Endothelial cell of umbilical vein (primary cell): ENCODE data around the gene RAPGEF4. TPM values are rescaled to one million over a fixed set of nuclear protein-coding genes. Genes with fewer than 3 reads are reported as not detected.

Source experiments
- BruUV-seq: library from RNA; stranded (reverse); fragments of 400-500 nt; replicated peaks from 2 replicates; lab custom pipeline; 2021; lab: Mats Ljungman, UMichigan
- CTCF ChIA-PET: fragments of 300-600, 350-600 bp; sonication (Branson Sonifier 250); formaldehyde crosslinking; loops from one replicate; lab custom pipeline; 2021; ENCODE audit warnings: antibody characterized with exemption, inconsistent platforms; lab: Charles Lee
- POLR2A ChIA-PET: fragments of 300-600, 350-600 bp; sonication (Branson Sonifier 250); formaldehyde crosslinking; loops from one replicate; lab custom pipeline; 2021; ENCODE audit warnings: antibody characterized with exemption, inconsistent platforms; lab: Charles Lee
- DNase-seq: peaks from one replicate; pipeline ENCODE4 v3.0.0-alpha.2; 2011; ENCODE audit warnings: low read depth, low spot score
- FAIRE-seq: peaks from 2 replicates; lab custom pipeline; 2011; peaks lifted over from hg19 to GRCh38; lab: Jason Lieb, UNC
- H2AFZ ChIP-seq: 2 replicates; pipeline ENCODE4 v1.6.0; 2012; ENCODE audit warnings: low read depth, low read length, control low read depth, inconsistent platforms
- H3K27ac ChIP-seq: 2 replicates; pipeline ENCODE4 v1.5.1; 2011; ENCODE audit warnings: low read depth, mild to moderate bottlenecking, control low read depth, low read length, moderate library complexity; ENCODE audit not compliant: insufficient read depth
- H3K27me3 ChIP-seq, 2 experiments: 2 replicates each; pipeline versions ENCODE4 v1.6.0 to v1.6.1; 2011; ENCODE audit warnings: low read length in 2 of 2, mixed read lengths in 1 of 2; ENCODE audit not compliant: control insufficient read depth in 2 of 2, insufficient read depth in 2 of 2
- H3K36me3 ChIP-seq, 2 experiments: 2 replicates in 1 of 2; 3 replicates in 1 of 2; pipeline ENCODE4 v1.5.1; 2011; ENCODE audit warnings: low read length in 2 of 2, mild to moderate bottlenecking in 1 of 2, moderate library complexity in 1 of 2; ENCODE audit not compliant: control insufficient read depth in 2 of 2, insufficient read depth in 2 of 2; ENCODE audit errors: extremely low read depth in 1 of 2
- H3K4me1 ChIP-seq: 3 replicates; pipeline ENCODE4 v1.5.1; 2011; ENCODE audit warnings: mild to moderate bottlenecking, low read length; ENCODE audit not compliant: control insufficient read depth, insufficient read depth; ENCODE audit errors: extremely low read depth
- H3K4me2 ChIP-seq: 2 replicates; pipeline ENCODE4 v1.6.1; 2011; ENCODE audit warnings: low read length, control low read depth, mixed read lengths; ENCODE audit not compliant: insufficient read depth
- H3K4me3 ChIP-seq, 3 experiments: fragments of 200-600 bp in 1 of 3; sonication (generic), shearing (Covaris generic) in 1 of 3; replicated peaks in 1 of 3; 2 replicates each; pipeline ENCODE4 v1.5.1; 2011 to 2016; ENCODE audit warnings: control low read depth in 3 of 3, low read length in 3 of 3, mild to moderate bottlenecking in 2 of 3, inconsistent platforms in 1 of 3, low read depth in 1 of 3, moderate library complexity in 1 of 3; ENCODE audit not compliant: insufficient read depth in 1 of 3
- H3K79me2 ChIP-seq: 2 replicates; pipeline ENCODE4 v1.6.0; 2012; ENCODE audit warnings: low read length, inconsistent platforms; ENCODE audit not compliant: control insufficient read depth, insufficient read depth
- H3K9ac ChIP-seq: replicated peaks from 2 replicates; pipeline ENCODE3; 2011; ENCODE audit warnings: low read length, control low read depth; ENCODE audit not compliant: insufficient read depth; ENCODE audit errors: extremely low read depth
- H3K9me1 ChIP-seq: replicated peaks from 3 replicates; pipeline ENCODE4 v1.6.0; 2011; ENCODE audit warnings: mild to moderate bottlenecking, low read length; ENCODE audit not compliant: control insufficient read depth, insufficient read depth; ENCODE audit errors: extremely low read depth
- H3K9me3 ChIP-seq: replicated peaks from 2 replicates; pipeline ENCODE4 v1.5.1; 2012; ENCODE audit warnings: low read length, inconsistent platforms; ENCODE audit not compliant: control insufficient read depth, insufficient read depth
- H4K20me1 ChIP-seq: replicated peaks from 2 replicates; pipeline ENCODE3; 2011; ENCODE audit warnings: mild to moderate bottlenecking, low read length; ENCODE audit not compliant: control insufficient read depth, insufficient read depth; ENCODE audit errors: extremely low read depth
- EZH2 ChIP-seq: IDR thresholded peaks from 2 replicates; pipeline ENCODE4 v1.6.1; 2012; ENCODE audit warnings: borderline replicate concordance, low read depth, mild to moderate bottlenecking, moderate library complexity, low read length, inconsistent platforms; ENCODE audit not compliant: severe bottlenecking
- FOS ChIP-seq: IDR thresholded peaks from 2 replicates; pipeline ENCODE4 v1.6.1; 2011; ENCODE audit warnings: mild to moderate bottlenecking, low read length, moderate library complexity, borderline replicate concordance; ENCODE audit not compliant: insufficient read depth
- GATA2 ChIP-seq: IDR thresholded peaks from 2 replicates; pipeline ENCODE4 v1.7.0; 2011; ENCODE audit warnings: low read depth, mild to moderate bottlenecking, moderate library complexity, mixed read lengths, low read length; ENCODE audit not compliant: insufficient read length, insufficient read depth
- JUN ChIP-seq: IDR thresholded peaks from 2 replicates; pipeline ENCODE4 v1.6.1; 2011; ENCODE audit warnings: borderline replicate concordance, low read depth; ENCODE audit not compliant: insufficient read length, insufficient read depth
- MYC ChIP-seq: IDR thresholded peaks from one replicate; pipeline ENCODE4 v1.6.1; 2011; ENCODE audit warnings: mild to moderate bottlenecking, low read depth, low read length
- POLR2A ChIP-seq: IDR thresholded peaks from 2 replicates; pipeline ENCODE4 v1.6.1; 2012; ENCODE audit warnings: low read depth, mild to moderate bottlenecking, control low read depth, low read length
- POLR2AphosphoS5 ChIP-seq: IDR thresholded peaks from 2 replicates; pipeline ENCODE4 v1.6.1; 2012; ENCODE audit warnings: low read depth, mild to moderate bottlenecking, control low read depth, low read length, moderate library complexity; ENCODE audit not compliant: insufficient read depth
- dilution Hi-C: fragments of 300-500 bp; cut with MboI; formaldehyde crosslinking; loops from one replicate; pipeline ENCODE4 v1.15.0; 2019; ENCODE audit warnings: low sequenced_read_pairs; ENCODE audit not compliant: extremely low pct_ligation_motif_present
- intact Hi-C: fragments of 100-400 bp; cut with micrococcal nuclease; formaldehyde crosslinking; loops from one replicate; pipeline ENCODE4 v1.10.0; 2022
- polyA plus RNA-seq, 4 experiments: library from polyadenylated mRNA; depleted of rRNA in 3 of 4; stranded (reverse) in 3 of 4; unstranded in 1 of 4; fragments of >200 nt; gene quantifications; 2 replicates each; pipeline versions ENCODE4 v1.2.1 to v1.2.3, GENCODE V29; 2011 to 2012; ENCODE audit warnings: missing spikeins in 1 of 4
- total RNA-seq: library from RNA; stranded (reverse); gene quantifications from 2 replicates; pipeline ENCODE4 v1.2.3, GENCODE V29; 2021
- TF ChIP-seq, protein P1 (sequence below): IDR thresholded peaks from 2 replicates; pipeline ENCODE4 v1.6.1; 2011; ENCODE audit not compliant: insufficient read depth, insufficient read length
- TF ChIP-seq, protein P2 (sequence below), 2 donors: IDR thresholded peaks; 1 replicate in 1 of 2; 2 replicates in 1 of 2; pipeline ENCODE4 v1.5.1; 2011; ENCODE audit warnings: low read length in 2 of 2, mild to moderate bottlenecking in 2 of 2, moderate library complexity in 2 of 2, control low read depth in 1 of 2, inconsistent platforms in 1 of 2, low read depth in 1 of 2; ENCODE audit not compliant: insufficient read depth in 1 of 2; ENCODE audit errors: extremely low read depth in 1 of 2

Gene RAPGEF4
- total and polyA plus RNA-seq, 2 donors (not counting 3 experiments of a cell fraction or from before 2014, with no cell fraction given) = 7.2 to 9.2 TPM

DNA sequence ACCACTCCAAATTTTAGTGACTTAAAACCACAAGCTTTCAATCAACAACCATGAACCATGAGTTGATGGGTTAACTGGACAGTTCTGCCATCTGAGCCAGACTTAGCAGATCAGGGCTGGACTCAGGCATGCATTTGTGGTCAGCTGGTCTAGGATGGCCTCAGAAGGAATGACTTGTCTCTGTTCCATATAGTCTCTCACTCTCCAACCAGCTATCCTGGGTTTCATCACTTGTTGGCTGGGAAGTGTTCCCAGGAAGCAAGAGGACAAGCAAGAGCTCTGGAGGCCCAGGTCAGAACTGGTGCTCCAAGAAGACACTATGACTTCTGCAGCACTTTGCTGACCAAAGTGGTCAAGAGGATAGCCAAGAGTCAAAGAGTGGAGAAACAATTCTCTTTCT lies 322.5 kb downstream of the RAPGEF4 start:
- Histone ChIP-seq H3K27me3 (peaks cover 0 to 2% of the 10 kb centered on the region in 2 experiments), H3K79me2 (no peaks in the 10 kb centered on the region), H4K20me1 (no peaks in the 10 kb centered on the region), H2AFZ (no peak overlapping the region), H3K4me1 (no peaks in the 10 kb centered on the region), H3K4me3 (no peak overlapping the region), H3K36me3 (no peaks in the 10 kb centered on the region), H3K9me1 (no peaks in the 10 kb centered on the region), H3K9ac (no peak overlapping the region), H3K27ac (no peak overlapping the region), H3K9me3 (no peaks in the 10 kb centered on the region), H3K4me2 (no peak overlapping the region)
- dilution Hi-C loops (no loop called here), intact Hi-C loops (no loop called here)
- FAIRE-seq (no peak), DNase-seq (no peak)
- BruUV-seq = no TSS peak
- no peak for TF ChIP-seq EZH2
- TF ChIP-seq, protein P1, sequence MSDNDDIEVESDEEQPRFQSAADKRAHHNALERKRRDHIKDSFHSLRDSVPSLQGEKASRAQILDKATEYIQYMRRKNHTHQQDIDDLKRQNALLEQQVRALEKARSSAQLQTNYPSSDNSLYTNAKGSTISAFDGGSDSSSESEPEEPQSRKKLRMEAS = no peak
- no peak for TF ChIP-seq JUN
- TF ChIP-seq FOS = no peak
- TF ChIP-seq POLR2A = no peak
- no peak for TF ChIP-seq POLR2AphosphoS5
- no peak for TF ChIP-seq GATA2
- TF ChIP-seq MYC = no peak
- TF ChIP-seq, protein P2, sequence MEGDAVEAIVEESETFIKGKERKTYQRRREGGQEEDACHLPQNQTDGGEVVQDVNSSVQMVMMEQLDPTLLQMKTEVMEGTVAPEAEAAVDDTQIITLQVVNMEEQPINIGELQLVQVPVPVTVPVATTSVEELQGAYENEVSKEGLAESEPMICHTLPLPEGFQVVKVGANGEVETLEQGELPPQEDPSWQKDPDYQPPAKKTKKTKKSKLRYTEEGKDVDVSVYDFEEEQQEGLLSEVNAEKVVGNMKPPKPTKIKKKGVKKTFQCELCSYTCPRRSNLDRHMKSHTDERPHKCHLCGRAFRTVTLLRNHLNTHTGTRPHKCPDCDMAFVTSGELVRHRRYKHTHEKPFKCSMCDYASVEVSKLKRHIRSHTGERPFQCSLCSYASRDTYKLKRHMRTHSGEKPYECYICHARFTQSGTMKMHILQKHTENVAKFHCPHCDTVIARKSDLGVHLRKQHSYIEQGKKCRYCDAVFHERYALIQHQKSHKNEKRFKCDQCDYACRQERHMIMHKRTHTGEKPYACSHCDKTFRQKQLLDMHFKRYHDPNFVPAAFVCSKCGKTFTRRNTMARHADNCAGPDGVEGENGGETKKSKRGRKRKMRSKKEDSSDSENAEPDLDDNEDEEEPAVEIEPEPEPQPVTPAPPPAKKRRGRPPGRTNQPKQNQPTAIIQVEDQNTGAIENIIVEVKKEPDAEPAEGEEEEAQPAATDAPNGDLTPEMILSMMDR (IDR thresholded peaks at IDR 0.05; ENCODE audit: extremely low read depth in 1 of 2, insufficient read depth in 1 of 2, low read depth in 1 of 2, low read length in 2 of 2) = no peak
- POLR2A ChIA-PET = no interaction called here
- CTCF ChIA-PET = interaction anchor here (1.0 to 1.8 kb wide), 3 partner anchors 8 to 30 kb away, joined by 3 to 6 read pairs (median 4); no protein-coding TSS in a partner anchor
